Gastrocnemius medialis (tissue), 4 donors: ENCODE measurements around the gene CHRNA4.

Source experiments
- POLR2A ChIP-seq, 2 donors: fragments of 450-650 bp; IDR thresholded peaks; one replicate each; pipeline ENCODE4 v1.6.1; 2017; ENCODE audit warnings: antibody characterized with exemption in 2 of 2, mild to moderate bottlenecking in 2 of 2, moderate library complexity in 2 of 2
- TF ChIP-seq, protein P1 (sequence below), 5 experiments: fragments of 450-650 bp in 3 of 5; fragments of 200-600 bp in 2 of 5; sonication (generic) in 2 of 5; IDR thresholded peaks in 4 of 5; conservative IDR thresholded peaks in 1 of 5; 1 replicate in 4 of 5; 2 replicates in 1 of 5; pipeline ENCODE4 v1.5.1; 2016 to 2019; ENCODE audit warnings: antibody characterized with exemption in 5 of 5, mild to moderate bottlenecking in 3 of 5, moderate library complexity in 3 of 5

DNA sequence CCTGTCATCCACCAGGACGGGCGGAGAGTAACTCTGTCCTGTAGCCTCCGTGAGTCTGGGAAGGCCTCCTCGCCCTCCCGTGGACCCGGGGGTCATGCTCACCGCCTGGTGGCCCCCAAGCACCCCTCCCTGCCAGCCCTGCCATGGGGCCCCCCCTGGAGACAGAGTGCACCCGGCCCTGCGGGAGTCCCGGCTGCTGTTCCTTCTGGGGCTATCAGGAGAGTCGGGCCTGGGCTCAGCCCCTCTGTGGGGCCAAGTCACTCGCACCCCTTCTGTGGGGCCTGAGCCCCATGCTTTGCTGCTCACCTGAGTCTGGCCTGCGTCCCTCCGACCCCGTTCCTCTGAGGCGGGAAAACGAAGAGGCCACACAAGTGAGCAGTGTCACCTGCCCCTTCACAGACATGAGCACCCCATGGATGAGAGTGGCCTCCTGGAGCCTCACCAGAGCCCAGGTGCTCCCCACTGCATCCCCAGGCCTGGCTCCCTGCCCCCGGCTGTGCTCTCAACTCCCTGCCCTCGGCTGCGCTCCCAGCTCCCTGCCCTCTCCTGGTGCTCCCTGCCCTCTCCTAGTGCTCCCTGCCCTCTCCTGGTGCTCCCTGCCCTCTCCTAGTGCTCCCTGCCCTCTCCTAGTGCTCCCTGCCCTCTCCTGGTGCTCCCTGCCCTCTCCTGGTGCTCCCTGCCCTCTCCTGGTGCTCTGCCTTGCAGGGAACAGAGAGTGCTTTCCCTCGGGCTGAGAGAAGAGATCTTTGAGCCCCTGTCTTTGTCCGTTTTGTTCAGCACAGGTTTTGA, 4.6 kb upstream of the CHRNA4 start:
- TF ChIP-seq POLR2A (IDR thresholded peaks at IDR 0.05), result no peak
- TF ChIP-seq, protein P1, sequence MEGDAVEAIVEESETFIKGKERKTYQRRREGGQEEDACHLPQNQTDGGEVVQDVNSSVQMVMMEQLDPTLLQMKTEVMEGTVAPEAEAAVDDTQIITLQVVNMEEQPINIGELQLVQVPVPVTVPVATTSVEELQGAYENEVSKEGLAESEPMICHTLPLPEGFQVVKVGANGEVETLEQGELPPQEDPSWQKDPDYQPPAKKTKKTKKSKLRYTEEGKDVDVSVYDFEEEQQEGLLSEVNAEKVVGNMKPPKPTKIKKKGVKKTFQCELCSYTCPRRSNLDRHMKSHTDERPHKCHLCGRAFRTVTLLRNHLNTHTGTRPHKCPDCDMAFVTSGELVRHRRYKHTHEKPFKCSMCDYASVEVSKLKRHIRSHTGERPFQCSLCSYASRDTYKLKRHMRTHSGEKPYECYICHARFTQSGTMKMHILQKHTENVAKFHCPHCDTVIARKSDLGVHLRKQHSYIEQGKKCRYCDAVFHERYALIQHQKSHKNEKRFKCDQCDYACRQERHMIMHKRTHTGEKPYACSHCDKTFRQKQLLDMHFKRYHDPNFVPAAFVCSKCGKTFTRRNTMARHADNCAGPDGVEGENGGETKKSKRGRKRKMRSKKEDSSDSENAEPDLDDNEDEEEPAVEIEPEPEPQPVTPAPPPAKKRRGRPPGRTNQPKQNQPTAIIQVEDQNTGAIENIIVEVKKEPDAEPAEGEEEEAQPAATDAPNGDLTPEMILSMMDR (IDR thresholded peaks at IDR 0.05 in 4 of 5, conservative IDR thresholded peaks at IDR 0.05 in 1 of 5), result no peak
